Spleen (tissue), 7 donors: ENCODE results near the gene IGFBP7.

Source experiments
- POLR2A ChIP-seq, 3 donors: fragments of 450-650 bp; IDR thresholded peaks; one replicate each; pipeline ENCODE4 v1.5.1; 2017; ENCODE audit warnings: antibody characterized with exemption in 3 of 3, mild to moderate bottlenecking in 1 of 3
- POLR2AphosphoS5 ChIP-seq, 3 donors: sonication (generic); formaldehyde crosslinking; IDR thresholded peaks; one replicate each; pipeline ENCODE4 v1.5.1; 2017; ENCODE audit warnings: antibody characterized with exemption in 3 of 3
- TF ChIP-seq, protein P1 (sequence below), 11 experiments: fragments of 200-600 bp in 7 of 11; fragments of 450-650 bp in 4 of 11; sonication (generic) in 4 of 11; IDR thresholded peaks in 8 of 11; conservative IDR thresholded peaks in 3 of 11; 1 replicate in 7 of 11; 2 replicates in 4 of 11; pipeline versions ENCODE4 v1.4.0 to v1.8.0; 2016 to 2021; ENCODE audit warnings: antibody characterized with exemption in 11 of 11, inconsistent platforms in 4 of 11, mild to moderate bottlenecking in 1 of 11
- donor health status: DM: no; HTN: no; CAD: no; lungs with moderate emphysema.
- donor health status: DM: no; HTN: no; CAD: no.
- donor health status: DM: no; HTN: no; CAD: no.

DNA sequence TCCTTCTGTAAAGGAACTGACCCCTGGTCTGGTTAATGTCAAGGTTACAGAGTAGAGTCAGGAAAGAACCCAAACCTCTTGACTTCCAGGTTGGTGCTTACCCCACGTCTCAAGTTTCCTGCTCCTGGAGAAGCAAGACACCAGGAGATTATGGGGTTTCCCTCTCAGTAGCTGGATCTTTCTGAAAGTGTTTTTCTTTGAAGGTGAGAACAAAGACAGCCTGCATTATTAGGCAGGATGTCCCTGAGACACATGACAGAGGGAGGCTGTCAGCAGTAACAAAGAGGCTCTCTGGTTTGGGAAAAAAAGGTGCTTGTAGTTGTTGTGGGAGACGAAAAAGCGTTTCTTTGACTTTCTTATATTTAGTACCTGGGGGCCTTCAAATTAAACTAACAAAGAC lies 44.7 kb upstream of the IGFBP7 start:
- no peak for TF ChIP-seq POLR2A (IDR thresholded peaks at IDR 0.05)
- TF ChIP-seq, protein P1, sequence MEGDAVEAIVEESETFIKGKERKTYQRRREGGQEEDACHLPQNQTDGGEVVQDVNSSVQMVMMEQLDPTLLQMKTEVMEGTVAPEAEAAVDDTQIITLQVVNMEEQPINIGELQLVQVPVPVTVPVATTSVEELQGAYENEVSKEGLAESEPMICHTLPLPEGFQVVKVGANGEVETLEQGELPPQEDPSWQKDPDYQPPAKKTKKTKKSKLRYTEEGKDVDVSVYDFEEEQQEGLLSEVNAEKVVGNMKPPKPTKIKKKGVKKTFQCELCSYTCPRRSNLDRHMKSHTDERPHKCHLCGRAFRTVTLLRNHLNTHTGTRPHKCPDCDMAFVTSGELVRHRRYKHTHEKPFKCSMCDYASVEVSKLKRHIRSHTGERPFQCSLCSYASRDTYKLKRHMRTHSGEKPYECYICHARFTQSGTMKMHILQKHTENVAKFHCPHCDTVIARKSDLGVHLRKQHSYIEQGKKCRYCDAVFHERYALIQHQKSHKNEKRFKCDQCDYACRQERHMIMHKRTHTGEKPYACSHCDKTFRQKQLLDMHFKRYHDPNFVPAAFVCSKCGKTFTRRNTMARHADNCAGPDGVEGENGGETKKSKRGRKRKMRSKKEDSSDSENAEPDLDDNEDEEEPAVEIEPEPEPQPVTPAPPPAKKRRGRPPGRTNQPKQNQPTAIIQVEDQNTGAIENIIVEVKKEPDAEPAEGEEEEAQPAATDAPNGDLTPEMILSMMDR (IDR thresholded peaks at IDR 0.05 in 8 of 11, conservative IDR thresholded peaks at IDR 0.05 in 3 of 11) = no peak
- no peak for TF ChIP-seq POLR2AphosphoS5 (IDR thresholded peaks at IDR 0.05)
